ENCODE results near the gene SSR3.

- no peak for TF ChIP-seq EZH2 (IDR thresholded peaks at IDR 0.05; ENCODE audit: insufficient read depth, low read length)
- TF ChIP-seq CTCF (IDR thresholded peaks at IDR 0.05; ENCODE audit: insufficient read depth, low read depth, low read length) = no peak
Measured at GRCh38 chr3:156559321-156559720, 4.4 kb upstream of the SSR3 start.

Measured in astrocyte (in vitro differentiated cells and primary cell).